NCI-H524 (cell line): ENCODE results near the gene MBTPS1.

ENCODE experiments used
- DNase-seq, 2 experiments: peaks; one replicate each; lab custom pipeline; 2025; lab: John Stamatoyannopoulos, UW

MBTPS1 gene

DNA sequence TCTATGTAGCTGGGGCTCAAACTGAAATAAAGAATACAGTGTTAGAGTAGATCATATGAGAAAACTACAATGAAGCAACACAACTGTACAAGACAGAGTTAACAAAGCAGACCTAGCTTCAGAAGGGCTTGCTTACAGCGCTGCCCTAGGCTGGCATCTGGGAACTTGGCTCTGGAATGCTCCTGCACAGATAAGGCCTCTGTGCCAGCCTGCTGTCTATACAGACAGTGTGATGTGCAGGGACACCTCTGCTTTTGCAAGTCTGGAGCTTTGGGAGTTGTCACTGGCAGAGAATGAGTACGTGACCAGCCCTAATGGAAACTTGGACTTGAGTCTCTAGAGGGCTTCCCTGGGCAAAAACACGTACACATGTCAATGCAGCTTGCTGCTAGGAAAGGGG lies 42.0 kb downstream of the MBTPS1 start:
- DNase-seq: no peak

DNA sequence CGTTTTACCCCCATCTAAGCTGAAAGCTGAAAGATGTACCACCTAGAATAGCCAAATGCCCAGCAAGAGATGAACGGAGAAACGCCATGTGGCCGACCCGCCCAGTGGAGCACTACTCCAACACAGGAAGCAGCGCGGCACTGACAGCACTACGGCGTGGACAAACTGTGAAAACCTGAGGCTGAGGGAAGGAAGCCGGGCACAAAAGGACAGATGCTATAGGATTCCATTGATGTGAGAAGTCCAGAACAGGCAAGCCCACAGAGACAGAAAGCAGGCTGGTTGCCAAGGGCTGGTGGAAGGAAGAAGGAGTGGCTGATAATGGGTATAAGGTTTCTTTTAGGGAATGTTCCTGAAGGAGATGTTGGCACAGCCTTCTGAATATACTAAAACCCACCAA lies 44.7 kb downstream of the MBTPS1 start:
- DNase-seq: no peak

DNA sequence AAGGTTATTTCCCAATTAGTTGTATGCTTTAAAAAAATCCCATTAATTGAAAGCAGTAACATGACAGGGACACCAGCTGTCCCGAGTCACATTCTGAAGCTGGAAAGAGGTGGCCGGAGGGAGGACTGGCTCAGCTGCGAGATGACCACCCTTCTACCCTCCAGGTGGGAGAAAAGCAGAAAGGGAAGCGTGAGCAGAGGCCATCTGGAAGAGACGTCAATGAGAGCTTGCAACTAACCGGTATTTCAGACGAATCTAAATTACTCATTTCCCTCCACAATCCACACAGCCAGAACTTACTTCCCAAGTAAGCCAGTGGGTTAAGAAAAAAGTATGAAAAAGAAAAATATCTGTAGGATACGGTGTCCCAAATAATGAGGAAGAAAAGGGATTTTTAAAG lies 45.6 kb downstream of the MBTPS1 start:
- no peak for DNase-seq

- DNase-seq: no peak
Measured at GRCh38 chr16:84069540-84069939, 47.2 kb downstream of the MBTPS1 start.

GRCh38 chr16:84068783-84069462 lies 47.8 kb downstream of the MBTPS1 start:
- DNase-seq: peak in 1 of 2 experiments; percentile 20

DNA sequence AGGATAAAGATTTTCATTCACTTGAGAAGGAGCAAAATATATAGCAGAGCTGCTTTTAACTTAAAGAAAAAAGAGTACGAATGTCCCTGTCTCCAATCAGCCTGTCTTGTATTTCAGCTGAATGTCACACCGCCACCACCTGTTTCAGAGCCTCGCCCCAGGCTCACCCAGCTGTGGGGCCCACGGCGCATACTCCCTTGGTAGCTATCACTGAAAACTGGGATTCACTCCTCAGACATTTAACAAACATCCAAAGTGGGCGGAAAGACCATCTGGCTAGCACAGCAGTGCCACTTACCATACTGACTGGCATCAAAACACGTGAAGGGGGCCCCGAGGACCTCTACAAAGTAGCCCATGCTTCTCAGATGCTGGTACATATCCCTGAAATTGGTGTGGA lies 48.7 kb downstream of the MBTPS1 start:
- DNase-seq: peak; percentile 45 to 89

- no peak for DNase-seq
Measured at GRCh38 chr16:84067640-84068039, 49.1 kb downstream of the MBTPS1 start.

- DNase-seq: peak; percentile 45 to 74
Measured at GRCh38 chr16:84065536-84066132, 51.1 kb downstream of the MBTPS1 start.

GRCh38 chr16:84063980-84064379 lies 52.8 kb downstream of the MBTPS1 start:
- DNase-seq: no peak

DNA sequence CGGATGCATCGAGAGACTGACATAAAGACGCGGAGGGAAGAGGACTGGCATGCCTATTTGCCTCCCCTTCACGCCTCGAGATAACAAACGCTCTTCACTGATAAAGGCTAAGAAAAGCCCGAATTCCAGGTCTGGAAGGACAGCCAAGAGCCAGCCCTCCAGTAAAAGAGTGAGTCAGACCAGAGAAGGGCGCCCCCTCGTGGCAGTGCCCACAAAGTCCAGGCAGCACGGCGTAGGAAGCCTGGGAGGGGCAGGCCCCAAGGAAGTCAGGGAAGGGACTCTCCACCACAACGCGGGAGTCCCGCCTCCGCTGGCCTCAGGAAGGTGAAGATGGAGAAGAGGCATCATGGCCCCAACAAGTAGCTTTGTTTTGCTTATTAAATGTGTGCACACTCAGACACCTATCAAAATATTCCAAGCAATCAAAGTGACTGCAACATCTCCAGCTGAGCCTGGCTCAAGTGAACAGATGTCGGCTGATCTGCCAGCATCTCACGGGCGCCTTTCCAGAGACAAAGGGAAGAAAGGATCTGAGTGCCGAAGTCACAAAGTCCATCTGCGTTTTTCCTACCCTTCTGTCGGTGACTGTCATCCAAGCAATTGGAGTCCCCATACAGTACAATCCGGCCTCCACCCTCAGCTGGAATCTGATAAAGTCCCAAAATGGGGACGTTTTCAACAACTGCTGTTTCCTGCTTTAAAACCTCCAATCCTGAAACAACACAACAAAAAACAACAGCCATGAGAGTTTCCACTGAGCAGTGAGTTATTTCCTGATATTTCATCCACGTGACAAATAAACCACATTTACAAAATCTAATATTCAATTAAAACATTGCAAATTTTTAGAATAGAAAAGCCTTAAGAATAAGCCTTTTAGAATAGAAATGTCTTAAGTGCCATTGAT lies 53.8 kb downstream of the MBTPS1 start:
- peak; percentile 96 for DNase-seq

GRCh38 chr16:84061236-84061819 lies 55.4 kb downstream of the MBTPS1 start:
- DNase-seq: peak in 1 of 2 experiments; percentile 64

DNA sequence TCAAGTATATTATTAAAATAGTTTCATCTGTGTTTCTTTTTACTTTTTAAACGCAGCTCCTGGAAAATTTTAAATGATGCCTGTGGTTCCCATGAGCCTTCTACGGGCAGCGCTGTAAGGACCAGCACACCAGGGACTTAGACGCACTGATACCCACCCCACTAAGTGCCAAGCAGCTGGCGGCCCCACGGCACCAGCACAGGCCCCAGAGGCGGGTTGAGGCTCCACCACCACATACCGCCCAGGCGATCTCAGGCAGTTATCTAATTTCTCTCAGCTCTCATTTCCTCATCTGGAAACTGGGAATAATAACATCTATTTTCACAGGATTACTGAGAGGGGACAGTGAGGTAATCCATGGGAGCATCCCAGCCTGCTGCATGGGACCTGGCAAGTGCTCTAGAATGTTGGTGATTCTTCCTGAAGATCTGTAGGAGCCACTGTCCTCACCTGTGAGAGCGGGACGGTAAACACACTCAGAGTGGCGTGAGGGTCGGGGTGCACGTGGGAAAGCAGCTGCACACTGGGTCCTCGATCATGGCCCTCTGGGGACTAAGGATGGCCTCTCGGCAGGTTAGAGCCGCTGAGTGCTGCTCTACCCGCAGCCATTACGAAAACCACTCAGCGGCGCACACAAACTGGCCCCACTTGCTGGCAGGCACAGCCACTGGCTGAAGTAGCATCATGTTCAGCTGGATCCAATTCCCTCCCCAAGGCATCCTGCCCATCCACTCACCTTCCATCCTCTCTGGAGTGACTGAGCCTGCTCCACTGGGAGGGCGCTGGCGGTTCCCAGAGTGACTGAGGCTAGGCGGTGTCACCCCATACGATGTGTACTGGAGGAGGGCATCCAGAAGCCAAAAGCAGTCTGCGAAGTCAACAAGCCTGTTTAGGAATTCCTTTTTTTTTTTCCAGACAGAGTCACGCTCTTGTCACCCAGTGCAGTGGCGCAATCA lies 56.5 kb downstream of the MBTPS1 start:
- DNase-seq: no peak

- no peak for DNase-seq
Measured at GRCh38 chr16:84059111-84059510, 57.6 kb downstream of the MBTPS1 start.

- DNase-seq: no peak
Measured at GRCh38 chr16:84058664-84059063, 58.1 kb downstream of the MBTPS1 start.

DNA sequence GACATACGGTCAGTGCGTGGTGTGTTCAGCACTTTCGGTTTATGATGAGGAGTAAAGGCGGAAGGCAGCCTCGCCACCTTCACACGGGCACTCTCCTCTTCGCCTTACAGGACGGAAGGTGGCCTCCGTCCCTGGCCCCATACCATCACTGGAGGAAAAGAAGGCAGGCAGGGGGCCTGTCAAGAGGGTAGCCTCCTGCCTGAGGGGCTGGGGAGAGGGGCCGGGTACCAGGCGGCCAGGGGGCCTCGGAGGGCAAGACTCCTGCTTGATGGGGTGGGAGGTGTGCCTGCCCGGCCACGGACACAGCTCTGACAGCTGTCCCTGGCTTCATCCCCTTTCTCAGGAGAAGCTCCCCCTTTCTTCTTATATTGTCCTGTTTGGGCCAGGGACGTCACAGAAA lies 58.5 kb downstream of the MBTPS1 start:
- no peak for DNase-seq

DNA sequence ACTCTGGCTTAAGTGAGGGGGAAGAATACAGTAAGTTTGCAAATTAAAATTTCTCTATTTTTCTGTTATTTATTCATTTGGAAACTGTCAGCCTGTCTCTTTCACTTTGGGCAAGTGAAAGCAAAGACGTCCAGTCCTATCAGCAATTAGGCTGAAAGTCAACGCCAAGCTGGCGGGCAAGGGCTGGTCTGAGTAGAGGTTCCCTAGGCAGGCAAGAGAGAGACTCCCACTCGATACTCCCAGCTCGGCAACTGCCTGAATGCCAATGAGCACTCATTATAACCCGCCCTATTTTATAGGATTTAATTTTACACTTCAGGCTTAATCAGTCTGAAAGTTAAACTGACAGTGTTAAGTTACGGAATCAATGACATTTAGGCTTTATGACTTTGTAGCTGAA lies 59.8 kb downstream of the MBTPS1 start:
- no peak for DNase-seq

DNA sequence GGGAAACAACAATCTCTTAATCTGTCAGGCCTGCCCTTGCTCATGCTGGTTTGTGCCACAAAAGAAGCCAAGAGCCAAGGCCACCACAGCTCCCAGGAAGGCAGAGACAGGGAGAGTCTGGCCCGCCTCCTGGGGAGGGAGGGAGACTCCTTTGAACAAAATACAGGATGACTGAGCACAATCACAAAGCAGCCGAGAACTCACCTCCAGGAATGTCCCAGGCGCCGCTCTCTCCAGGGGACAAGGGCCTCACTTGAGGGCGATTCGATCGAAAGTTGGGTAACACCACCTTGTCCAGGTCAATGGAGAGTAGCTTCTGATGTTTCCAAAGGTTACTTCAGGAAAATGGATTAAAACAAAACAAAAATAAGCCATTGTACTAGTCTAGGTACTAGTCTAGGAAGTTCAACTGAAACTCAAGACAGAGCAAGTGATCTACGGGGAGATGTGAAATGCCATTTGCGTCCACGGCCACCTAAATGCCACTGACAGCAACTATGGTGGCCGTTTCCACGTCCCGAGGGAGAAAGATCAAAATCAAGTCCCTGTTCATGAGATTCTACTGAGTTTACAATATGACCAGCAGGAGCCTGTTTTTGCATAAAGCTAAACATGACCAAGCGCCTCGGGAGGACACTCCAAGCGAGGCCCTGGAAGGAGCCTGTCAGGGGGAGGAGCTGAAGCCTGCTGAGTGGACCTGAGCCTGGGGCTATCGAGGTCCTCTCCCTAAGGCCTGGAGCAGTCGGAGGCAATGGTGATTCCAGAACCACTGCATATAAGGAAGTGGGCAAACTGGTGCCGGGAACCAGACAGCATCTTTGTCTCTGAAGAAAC lies 60.7 kb downstream of the MBTPS1 start:
- no peak for DNase-seq

GRCh38 chr16:84055366-84055765 lies 61.4 kb downstream of the MBTPS1 start:
- no peak for DNase-seq

DNA sequence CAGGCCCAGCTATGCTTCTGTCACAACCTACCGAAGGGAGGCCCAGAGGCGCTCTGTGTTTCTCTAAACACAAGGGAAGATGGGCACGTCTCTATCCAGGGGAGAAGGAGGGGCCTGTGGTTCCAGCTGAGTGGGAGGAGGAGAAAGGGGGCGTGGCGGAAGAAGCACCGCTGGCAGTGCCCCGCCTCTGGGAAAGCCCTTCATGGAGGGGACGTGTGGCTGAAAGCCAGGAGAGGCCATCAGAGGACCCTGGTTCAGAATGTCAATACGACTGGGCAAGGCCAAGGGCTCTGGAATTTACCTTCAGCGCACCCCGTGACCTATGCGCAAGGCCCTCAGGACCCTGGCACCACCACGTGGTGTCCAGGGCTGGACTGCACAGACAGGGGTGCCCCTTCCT lies 61.8 kb downstream of the MBTPS1 start:
- no peak for DNase-seq

- DNase-seq: no peak
Measured at GRCh38 chr16:84054271-84054670, 62.5 kb downstream of the MBTPS1 start.
